22Rv1 (cell line): ENCODE results near the gene RASGEF1C.

ENCODE experiments used
- H3K27ac ChIP-seq: fragments of 450-650 bp; 2 replicates; pipeline ENCODE4 v1.5.1; 2017
- ZFX ChIP-seq: fragments of 450-650 bp; IDR thresholded peaks from 2 replicates; pipeline ENCODE4 v1.6.1; 2017; ENCODE audit warnings: antibody characterized with exemption, borderline replicate concordance
- TF ChIP-seq, protein P1 (sequence below): fragments of 450-650 bp; IDR thresholded peaks from 2 replicates; pipeline ENCODE4 v1.5.1; 2017; ENCODE audit warnings: mild to moderate bottlenecking

The RASGEF1C gene

GRCh38 chr5:180104168-180104530 is 104.9 kb downstream of the RASGEF1C start:
- H3K27ac ChIP-seq = no peak overlapping the region
- TF ChIP-seq ZFX = no peak
- TF ChIP-seq, protein P1, sequence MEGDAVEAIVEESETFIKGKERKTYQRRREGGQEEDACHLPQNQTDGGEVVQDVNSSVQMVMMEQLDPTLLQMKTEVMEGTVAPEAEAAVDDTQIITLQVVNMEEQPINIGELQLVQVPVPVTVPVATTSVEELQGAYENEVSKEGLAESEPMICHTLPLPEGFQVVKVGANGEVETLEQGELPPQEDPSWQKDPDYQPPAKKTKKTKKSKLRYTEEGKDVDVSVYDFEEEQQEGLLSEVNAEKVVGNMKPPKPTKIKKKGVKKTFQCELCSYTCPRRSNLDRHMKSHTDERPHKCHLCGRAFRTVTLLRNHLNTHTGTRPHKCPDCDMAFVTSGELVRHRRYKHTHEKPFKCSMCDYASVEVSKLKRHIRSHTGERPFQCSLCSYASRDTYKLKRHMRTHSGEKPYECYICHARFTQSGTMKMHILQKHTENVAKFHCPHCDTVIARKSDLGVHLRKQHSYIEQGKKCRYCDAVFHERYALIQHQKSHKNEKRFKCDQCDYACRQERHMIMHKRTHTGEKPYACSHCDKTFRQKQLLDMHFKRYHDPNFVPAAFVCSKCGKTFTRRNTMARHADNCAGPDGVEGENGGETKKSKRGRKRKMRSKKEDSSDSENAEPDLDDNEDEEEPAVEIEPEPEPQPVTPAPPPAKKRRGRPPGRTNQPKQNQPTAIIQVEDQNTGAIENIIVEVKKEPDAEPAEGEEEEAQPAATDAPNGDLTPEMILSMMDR = no peak

DNA sequence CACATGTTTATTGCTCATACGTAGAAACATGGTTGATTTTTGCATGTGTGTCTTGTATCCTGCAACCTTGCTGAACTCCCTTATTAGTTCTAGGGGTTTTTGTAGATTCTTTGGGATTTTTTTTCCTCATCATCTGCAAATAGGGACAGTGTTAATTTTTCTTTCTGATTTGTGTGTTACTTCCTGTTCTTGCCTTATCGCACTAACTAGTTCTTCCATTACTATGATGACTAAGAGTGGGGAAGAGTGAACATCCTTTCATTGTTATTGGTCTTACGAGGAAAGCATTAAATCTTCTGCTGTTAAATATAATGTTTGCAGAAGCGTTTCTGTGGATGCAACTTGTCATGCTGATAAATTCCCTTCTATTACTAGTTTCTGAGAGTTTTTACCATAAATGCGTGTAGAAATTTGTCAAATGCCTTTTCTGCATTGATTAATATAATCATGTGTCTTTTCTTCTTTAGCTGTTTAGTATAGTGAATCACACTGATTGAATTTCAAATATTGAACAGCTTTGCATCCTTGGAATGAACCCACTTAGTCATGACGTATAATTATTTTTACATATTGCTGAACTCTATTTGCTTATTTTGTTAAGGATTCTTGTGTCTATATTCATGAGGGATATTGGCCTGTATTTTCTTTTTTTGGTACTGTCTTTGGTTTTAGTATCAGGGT is 105.4 kb downstream of the RASGEF1C start:
- H3K27ac ChIP-seq = no peak overlapping the region
- TF ChIP-seq, protein P1 = no peak
- TF ChIP-seq ZFX = no peak

GRCh38 chr5:180102636-180103035 is 106.4 kb downstream of the RASGEF1C start:
- no peak overlapping the region for H3K27ac ChIP-seq
- TF ChIP-seq ZFX = no peak
- TF ChIP-seq, protein P1 = no peak

DNA sequence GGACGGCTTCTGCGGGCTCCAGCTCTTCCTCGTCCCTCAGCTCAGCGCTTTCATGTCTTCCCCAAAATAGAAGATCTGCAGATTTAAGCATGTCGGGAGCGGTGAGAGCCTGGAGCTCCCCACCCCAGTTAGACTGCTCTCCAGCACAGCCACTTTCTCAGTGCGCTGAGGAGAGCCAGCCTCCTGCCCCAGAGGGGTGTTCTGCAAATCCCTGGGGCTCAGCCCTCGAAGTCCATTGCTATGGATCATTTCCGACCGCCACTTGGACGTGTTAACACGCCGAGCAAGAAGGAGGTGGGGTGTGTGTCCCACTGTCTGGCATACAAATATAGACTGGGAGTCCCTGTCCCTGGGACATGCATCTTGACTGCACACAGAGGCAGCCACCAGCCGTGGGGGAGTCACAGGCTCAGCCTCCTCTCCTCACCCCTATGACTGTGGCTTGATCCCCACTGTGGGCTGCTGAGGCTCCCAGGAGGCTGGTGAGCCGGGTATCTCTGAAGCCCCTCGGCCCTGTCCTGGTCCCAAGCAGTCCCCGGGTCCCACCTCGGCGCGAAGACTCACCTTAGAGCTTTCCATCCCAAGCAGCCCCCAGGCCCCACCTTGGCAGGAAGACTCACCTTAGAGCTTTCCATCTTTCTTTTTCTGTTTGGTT is 107.4 kb downstream of the RASGEF1C start:
- no peak for TF ChIP-seq ZFX
- TF ChIP-seq, protein P1 = no peak

DNA sequence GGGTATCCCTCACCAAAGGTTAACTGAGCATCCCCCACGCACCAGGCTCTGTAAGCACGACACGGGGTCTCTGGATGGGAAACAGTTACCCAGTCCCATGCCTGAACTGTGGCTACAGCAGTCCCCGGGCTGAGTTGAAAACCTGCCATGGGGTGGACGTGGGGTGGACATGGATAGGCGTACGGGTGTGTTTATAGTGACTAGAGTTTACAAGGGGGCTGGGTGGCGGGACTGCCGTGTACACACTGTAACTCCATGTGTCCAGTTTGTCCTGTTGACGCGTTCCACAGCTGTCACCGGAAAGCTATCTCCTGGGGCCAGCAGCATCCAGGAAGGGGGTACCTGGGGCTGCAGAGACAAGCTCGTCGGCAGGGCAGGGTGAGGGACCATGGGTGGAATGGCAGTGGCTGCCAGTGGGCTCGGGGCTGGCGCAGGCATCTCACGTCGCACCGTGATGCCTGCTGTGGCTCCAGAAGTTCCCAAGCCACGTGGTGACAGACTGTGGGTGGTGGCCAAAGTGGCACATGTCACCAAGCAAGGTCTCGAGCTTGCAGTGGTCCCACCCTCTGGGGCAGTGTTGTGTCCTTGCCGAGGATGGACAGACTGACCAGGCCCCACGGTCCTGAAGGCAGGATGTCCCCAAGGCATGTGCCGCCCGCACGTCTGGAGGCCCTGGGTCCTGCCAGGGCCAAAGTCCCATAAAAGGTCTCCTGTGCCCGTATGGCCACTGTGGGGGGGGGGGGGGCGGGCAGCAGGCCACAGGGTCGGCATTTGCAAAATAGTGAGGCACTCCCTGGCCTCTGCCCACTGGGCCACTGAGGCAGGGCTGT is 108.2 kb downstream of the RASGEF1C start:
- no peak overlapping the region for H3K27ac ChIP-seq
- TF ChIP-seq, protein P1 = no peak
- TF ChIP-seq ZFX = no peak

More for the DNA sequence above, 107.4 kb downstream of the RASGEF1C start:
- no peak overlapping the region for H3K27ac ChIP-seq

GRCh38 chr5:180099733-180100611 is 109.0 kb downstream of the RASGEF1C start:
- TF ChIP-seq, protein P1 = no peak
- TF ChIP-seq ZFX = no peak
- H3K27ac ChIP-seq = no peak overlapping the region
